Stimulated activated CD8-positive, alpha-beta memory T cell treated with anti-CD3 and anti-CD28 coated beads, Interleukin-7, amount 100 ng/mL, for 48 hours (primary cell): ENCODE results near the gene ELOVL5.
"Not testable (repeated sequence)": the region's sequence is repeated elsewhere in the genome, so short reads cannot be mapped to it uniquely, and the experiment has no call there.

Experiments
- DNase-seq, 2 donors: peaks; one replicate each; pipeline ENCODE4 v3.0.0-alpha.2; 2020; ENCODE audit warnings: low read depth in 1 of 2; ENCODE audit errors: extremely low read depth in 1 of 2

ELOVL5 gene

GRCh38 chr6:53306819-53307347, 41.9 kb downstream of the ELOVL5 start:
- peak in 1 of 2 donors; percentile 37 for DNase-seq

- DNase-seq: not testable (repeated sequence)
Measured at GRCh38 chr6:53306217-53306616, 42.5 kb downstream of the ELOVL5 start.

GRCh38 chr6:53305506-53306005, 43.2 kb downstream of the ELOVL5 start:
- DNase-seq: not testable (repeated sequence)

DNA sequence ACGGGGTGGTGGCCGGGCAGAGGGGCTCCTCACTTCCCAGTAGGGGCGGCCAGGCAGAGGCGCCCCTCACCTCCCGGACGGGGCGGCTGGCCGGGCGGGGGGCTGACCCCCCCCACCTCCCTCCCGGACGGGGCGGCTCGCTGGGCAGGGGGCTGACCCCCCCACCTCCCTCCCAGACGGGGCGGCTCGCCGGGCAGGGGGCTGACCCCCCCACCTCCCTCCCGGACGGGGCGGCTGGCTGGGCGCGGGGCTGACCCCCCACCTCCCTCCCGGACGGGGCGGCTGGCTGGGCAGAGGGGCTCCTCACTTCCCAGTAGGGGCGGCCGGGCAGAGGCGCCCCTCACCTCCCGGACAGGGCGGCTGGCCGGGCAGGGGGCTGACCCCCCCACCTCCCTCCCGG, 43.8 kb downstream of the ELOVL5 start:
- not testable (repeated sequence) for DNase-seq

- DNase-seq: no peak
Measured at GRCh38 chr6:53302678-53303360, 45.9 kb downstream of the ELOVL5 start.

GRCh38 chr6:53301801-53302537, 46.8 kb downstream of the ELOVL5 start:
- no peak for DNase-seq

GRCh38 chr6:53300656-53301551, 47.8 kb downstream of the ELOVL5 start:
- DNase-seq: no peak

DNA sequence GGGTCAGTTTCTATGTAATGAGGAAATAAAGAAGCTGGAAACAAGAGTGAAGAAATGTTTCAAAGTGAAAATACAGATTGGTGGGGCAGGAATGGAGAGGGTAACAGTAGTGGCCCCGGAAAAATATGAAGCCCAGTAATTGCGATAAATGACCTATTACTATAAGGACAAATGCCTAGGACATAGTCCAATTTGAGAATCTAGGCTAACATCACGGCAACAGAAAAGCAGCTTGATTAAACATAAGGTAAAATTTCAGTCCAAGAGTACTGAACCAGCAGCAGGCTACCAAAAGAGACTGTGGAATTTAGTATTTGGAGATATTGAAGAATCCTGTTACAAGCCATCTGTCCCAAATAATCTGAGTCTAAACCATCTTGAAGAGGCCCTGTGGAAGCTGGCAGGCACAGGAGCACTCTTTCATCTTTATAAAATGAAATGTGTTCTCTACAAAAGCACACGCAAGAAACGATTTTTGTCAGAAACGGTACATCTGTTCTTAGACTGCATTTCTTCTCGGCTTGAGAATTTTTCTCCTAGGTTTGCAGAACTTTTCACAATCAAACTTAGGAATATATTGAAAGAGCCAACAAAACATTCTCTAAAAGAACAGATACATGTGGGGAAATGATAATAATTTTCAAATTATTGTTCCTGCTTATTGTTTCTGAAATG, 49.3 kb downstream of the ELOVL5 start:
- no peak for DNase-seq

DNA sequence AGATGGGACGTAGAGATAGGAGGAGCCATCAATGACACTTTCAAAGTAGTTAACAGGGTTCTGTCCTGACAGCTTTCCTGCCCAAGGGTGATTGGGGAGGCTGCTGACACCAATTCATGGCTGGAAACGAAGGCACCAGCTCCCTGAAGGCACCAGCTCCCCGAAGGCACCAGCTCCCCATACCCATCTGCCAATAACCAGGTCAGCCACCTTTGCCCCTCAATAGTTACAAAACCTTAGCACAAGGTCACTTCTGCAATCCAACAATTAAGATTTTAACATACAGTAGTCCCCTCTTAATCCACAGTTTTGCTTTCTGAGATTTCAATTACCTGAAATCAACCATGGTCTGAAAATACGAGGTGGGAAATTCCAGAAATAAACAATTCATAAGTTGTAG, 51.7 kb downstream of the ELOVL5 start:
- no peak for DNase-seq

DNA sequence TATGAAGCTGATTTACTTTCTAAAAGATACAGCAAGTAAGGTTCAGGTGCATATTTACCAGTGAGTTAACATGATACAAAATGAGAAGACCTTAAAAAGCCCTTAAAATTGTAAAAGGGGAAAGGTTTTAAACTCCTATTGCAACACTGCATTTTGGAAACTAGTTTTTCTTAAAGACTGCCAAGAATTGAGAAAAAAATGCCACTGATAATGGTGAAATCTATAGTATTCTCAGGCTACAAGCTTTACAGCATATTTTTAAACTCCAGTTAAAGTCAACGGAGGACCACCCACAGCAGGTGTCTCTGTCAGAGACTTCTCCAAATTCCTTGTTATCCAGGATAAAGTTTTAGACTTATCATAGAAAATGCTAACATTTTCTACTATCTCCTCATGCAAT, 53.6 kb downstream of the ELOVL5 start:
- DNase-seq: no peak

DNA sequence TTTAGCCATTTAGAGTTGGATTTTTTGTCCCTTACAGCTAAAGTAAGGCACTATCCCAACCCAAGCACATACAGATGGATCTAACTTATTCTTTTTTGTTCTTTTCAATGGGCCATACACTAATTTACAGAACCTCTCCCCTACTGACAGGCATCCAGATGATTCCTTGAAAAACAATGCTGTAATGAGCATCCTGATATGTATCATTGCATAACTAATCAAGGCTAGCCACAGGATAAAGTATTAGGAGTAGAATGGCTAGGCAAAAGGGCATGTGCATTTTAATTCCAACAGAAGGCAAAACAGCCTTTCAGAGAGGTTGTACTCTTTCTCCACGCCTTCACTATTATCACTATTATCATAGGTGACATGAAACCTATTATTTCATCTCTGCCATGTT, 54.1 kb downstream of the ELOVL5 start:
- DNase-seq: no peak

GRCh38 chr6:53294095-53294494, 54.7 kb downstream of the ELOVL5 start:
- no peak for DNase-seq

DNA sequence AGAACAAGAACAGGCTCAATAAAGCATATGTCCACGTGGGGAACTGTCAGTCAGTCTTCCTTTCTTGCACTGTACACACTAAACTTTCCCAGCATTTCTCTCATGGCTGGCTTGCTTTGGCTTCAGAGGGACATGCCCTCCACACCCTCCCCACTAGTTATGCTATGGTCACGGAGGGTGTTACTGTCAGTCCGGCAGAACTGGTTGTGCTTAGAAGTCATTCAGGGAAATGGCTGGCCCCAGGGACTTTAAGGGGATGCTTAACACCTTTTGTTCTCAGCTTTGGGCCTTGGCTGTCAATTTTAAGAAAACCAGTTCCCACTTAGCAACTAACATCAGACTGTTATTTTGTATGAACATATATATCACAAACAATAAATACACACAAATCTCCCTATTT, 55.1 kb downstream of the ELOVL5 start:
- DNase-seq: no peak

- DNase-seq: no peak
Measured at GRCh38 chr6:53290537-53291510, 57.9 kb downstream of the ELOVL5 start.

DNA sequence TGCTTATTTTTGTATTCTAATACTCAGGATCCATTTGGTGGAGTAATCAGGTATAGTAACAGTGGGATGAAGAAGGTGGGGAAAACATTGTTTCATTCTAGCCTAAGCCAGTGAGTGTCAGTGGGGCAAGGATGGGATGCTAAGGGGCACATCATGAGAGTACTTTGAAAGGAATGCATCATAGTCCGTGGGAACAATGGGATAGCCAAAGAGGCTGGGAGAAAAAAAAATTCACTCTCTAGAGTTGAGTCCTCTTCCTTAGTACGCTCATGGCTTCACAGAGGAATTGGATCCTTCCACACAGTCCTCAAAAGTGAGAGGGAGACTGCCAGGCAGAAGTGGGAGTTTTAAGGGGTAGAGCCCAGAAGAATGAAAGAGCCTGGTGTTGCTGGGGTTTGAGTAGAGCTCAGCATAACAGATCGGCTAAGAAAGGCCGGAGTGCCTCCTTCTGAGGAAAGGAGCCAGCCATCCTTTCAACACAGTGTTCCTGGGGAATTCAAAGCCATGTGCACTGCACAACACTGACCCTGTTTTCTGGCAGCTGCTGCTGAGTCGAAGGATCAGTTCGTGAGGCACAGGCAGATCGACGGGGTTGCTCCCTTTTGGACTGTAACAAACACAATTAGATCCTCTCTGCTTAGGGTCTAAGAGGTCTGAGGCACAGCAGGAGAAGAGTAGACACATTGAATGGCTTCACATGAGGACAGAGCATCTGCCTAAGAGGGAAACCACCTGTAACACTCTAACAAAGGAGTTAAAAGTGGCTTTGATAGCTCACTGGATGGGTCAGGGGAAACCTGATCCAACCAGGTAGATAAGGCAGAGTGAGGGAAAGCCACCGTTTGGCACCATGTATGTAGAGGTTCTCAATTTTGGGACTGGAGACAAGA, 61.2 kb downstream of the ELOVL5 start:
- DNase-seq: no peak

- no peak for DNase-seq
Measured at GRCh38 chr6:53284901-53285300, 63.8 kb downstream of the ELOVL5 start.

GRCh38 chr6:53282741-53283140, 66.0 kb downstream of the ELOVL5 start:
- no peak for DNase-seq

GRCh38 chr6:53282234-53282633, 66.5 kb downstream of the ELOVL5 start:
- no peak for DNase-seq
